Measurements from ENCODE around the gene LSM3.

The LSM3 gene

DNA sequence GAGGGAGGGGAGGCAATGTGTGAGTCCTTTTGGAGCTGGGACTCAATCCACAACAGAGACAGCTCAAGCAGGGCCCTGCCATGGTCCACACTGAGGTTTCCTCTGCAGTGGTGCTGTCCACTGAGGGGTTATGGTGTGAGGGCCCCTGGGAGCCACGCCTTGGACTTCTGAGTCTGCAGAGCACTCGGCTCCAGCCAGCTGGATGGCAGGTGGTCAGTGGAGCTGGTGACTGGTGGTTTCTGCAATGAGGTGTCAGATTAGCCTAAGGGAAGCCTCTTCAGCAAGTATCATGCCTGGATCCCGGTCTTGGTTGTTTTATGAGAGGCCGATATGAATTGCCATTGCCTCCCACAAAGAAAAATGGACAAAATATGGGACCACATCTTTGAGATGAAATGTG is 21.7 kb downstream of the LSM3 start:
- no peak overlapping the region for H3K4me3 ChIP-seq
- no peak for DNase-seq (ENCODE audit: low spot score)
- TF ChIP-seq, protein P1, sequence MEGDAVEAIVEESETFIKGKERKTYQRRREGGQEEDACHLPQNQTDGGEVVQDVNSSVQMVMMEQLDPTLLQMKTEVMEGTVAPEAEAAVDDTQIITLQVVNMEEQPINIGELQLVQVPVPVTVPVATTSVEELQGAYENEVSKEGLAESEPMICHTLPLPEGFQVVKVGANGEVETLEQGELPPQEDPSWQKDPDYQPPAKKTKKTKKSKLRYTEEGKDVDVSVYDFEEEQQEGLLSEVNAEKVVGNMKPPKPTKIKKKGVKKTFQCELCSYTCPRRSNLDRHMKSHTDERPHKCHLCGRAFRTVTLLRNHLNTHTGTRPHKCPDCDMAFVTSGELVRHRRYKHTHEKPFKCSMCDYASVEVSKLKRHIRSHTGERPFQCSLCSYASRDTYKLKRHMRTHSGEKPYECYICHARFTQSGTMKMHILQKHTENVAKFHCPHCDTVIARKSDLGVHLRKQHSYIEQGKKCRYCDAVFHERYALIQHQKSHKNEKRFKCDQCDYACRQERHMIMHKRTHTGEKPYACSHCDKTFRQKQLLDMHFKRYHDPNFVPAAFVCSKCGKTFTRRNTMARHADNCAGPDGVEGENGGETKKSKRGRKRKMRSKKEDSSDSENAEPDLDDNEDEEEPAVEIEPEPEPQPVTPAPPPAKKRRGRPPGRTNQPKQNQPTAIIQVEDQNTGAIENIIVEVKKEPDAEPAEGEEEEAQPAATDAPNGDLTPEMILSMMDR (IDR thresholded peaks at IDR 0.05), result no peak
- no peak overlapping the region for H3K27ac ChIP-seq

DNA sequence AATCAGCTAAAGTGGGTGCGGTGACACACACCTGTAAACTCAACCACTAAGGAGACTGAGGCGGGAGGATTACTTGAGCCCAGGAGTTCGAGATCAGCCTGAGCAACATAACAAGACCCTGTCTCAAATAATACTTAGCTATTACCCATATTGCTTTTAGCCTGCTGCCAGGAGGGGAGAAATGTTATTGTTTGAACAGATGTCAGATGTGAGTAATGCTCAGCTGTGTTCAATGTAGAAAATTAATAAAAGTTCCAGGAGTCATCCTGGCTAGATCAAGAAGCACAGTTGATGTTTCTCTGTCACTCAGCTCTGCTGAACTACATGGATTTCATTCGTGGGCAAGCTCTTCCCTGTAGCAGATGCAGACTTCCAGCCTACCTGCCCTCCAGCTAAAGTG is 22.2 kb downstream of the LSM3 start:
- TF ChIP-seq, protein P1 (IDR thresholded peaks at IDR 0.05), result no peak
- Histone ChIP-seq H3K27ac (no peak overlapping the region), H3K4me3 (no peak overlapping the region)
- DNase-seq (ENCODE audit: low spot score), result no peak

DNA sequence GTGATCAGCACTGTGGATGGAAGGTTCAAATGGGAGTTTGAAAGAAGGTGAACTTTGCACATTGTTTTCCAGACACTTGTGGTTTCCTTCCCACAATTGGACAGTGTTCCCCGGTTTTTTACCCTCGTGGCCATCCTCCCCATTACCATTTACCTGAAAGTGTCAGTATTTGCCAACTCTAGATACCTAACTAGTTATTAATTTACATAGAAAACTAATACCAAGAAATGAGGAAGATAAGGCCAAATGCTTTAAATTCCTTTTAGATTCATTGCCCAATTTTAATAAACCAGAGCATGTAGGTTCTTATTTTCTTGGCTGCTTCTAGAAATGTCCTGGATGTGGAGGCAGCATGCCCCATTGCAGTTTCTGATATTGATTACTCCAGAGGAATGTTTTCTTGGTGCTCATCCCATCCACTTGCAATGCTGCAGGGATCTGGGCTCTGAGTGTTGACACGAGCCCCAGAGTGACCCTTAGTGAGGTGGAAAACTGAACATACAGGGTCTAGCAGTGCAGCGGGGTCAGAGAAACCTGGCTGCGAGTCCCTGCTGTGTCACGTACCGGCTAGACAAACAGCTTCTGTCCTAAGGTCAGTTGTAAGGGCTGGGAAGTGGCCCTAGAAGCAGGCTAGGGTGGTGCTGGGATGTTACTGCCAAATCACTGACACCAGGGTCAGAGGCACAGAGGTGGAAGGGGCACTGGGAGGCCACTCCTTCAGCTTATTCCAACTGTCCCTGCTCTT is 23.5 kb downstream of the LSM3 start:
- Histone ChIP-seq H3K4me3 (no peak overlapping the region), H3K27ac (no peak overlapping the region)
- TF ChIP-seq, protein P1 (IDR thresholded peaks at IDR 0.05), result no peak
- DNase-seq (ENCODE audit: low spot score), result no peak

DNA sequence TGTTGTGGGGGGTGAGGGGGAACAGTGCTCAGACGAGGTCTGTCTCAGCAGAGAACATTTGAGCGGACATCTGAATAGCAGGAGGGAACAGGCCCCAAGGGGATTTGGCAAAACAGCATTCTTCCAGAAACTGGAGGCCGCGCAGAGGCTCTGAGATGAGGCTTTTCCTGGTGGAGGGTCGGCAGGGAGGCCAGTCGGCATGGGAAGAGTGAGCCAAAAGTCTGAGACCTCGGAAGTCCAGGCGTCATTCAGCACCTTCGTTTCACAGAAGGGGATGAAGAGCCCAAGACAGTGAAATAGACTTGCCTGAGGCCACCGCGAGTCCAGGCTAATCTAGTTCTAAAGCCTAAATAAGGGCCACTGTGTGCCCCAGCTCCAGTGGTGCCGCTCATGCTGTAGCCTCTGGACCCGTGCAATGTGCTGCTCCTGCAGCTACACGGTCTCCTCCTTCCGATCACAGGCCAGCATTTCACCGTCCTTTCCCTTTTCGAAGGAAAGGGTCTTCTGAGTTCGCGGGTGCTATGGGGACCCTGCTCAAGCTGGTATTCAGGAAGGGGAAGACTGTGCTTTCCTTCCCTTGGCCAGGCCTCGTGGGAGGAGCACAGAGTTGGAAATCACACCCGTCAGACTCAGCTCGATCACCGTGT is 24.4 kb downstream of the LSM3 start:
- Histone ChIP-seq H3K27ac (no peak overlapping the region), H3K4me3 (no peak overlapping the region)
- TF ChIP-seq, protein P1 (IDR thresholded peaks at IDR 0.05), result no peak
- DNase-seq (ENCODE audit: low spot score), result no peak

DNA sequence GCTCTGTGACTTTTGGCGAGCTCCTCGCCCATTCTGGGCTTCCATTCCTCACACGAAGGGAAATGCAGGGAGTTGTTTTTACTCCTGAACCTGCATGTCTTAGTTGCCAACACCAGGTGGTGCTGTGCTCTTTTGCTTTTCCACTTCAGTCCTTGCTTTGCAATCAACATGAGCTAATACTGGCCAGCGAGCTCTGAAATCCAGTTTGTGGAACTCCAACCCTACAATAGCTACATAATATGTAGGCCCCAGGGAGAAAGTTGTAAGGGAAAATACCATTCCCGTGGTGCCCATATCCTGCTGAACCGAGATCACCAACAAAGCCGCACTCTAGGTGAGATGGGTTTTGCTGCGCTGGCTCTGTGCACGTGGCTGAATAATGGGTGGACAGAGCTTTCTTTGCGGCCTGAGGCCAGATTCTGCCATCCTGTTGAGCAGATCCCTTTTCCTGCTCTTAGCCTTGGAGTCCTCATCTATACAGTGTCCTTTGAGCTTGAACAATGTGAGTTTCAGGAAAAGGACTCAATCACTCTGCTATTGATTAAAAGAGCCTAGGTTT is 25.0 kb downstream of the LSM3 start:
- H3K27ac ChIP-seq, result no peak overlapping the region
- H3K4me3 ChIP-seq, result no peak overlapping the region
- DNase-seq (ENCODE audit: low spot score), result no peak
- TF ChIP-seq, protein P1 (IDR thresholded peaks at IDR 0.05), result peak; percentile 75

DNA sequence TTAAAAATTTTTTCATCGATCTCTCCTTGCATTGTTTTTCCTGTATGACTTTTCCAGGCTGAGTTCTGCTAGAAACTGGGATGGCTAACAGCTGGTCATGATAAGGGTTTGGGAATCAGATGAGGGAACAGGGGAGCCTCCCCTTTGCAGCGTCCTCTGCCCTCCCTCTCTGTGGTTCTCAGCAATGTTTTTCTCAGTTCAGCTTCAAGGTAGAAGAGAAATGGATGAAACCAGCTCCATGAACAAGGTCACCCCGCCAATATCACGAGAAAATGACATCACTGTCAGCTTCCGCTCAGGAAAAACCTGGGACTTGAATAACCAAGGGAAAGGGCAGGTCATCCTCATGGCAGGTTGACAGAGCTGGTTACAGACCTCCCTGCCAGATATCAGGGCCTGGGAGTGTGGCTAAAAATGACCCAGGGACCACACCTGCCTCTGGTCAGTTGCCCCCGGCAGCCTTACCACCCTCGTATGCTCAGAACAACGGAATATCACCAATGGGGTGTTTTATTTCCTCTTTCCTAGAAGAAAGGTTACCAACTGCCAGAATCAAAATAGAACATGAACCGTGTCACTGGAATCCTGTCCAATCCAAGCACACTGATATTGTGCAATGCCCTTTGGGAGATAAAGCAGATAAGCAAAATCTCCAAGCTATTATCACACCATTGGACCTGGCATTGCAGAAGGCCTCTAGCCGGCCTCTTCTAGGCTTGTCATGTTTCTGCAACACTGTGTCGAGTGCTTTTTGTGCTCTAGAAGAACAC is 26.1 kb downstream of the LSM3 start:
- TF ChIP-seq, protein P1 (IDR thresholded peaks at IDR 0.05), result no peak
- no peak overlapping the region for H3K4me3 ChIP-seq
- DNase-seq (ENCODE audit: low spot score), result no peak
- no peak overlapping the region for H3K27ac ChIP-seq
